Right lobe of liver (tissue), 6 donors: ENCODE results near the gene KEL. TPM values are rescaled to one million over a fixed set of nuclear protein-coding genes. Genes with fewer than 3 reads are reported as not detected.

Experiments
- ATAC-seq, 4 donors: fragments of 200-7000 bp; cut with Tn5 transposase; one replicate each; pipeline ENCODE4 v1.9.1; 2020; ENCODE audit warnings: mild to moderate bottlenecking in 4 of 4, moderate library complexity in 4 of 4
- DNase-seq, 3 donors: peaks; one replicate each; pipeline ENCODE4 v3.0.0-alpha.2; 2020
- H3K27ac ChIP-seq, 3 donors: fragments of 200-600 bp; one replicate each; pipeline ENCODE4 v1.8.0; 2022
- H3K27me3 ChIP-seq, 2 donors: fragments of 200-600 bp; one replicate each; pipeline ENCODE4 v1.8.0; 2022
- H3K36me3 ChIP-seq, 4 donors: fragments of 200-600 bp; sonication (generic) in 1 of 4; one replicate each; pipeline versions ENCODE4 v1.5.1 to v1.8.0; 2017 to 2022; ENCODE audit warnings: control low read depth in 1 of 4
- H3K4me1 ChIP-seq, 4 donors: fragments of 200-600 bp; sonication (generic) in 1 of 4; one replicate each; pipeline versions ENCODE4 v1.5.1 to v1.8.0; 2017 to 2022; ENCODE audit warnings: control low read depth in 1 of 4
- H3K4me3 ChIP-seq, 3 donors: fragments of 200-600 bp; one replicate each; pipeline ENCODE4 v1.8.0; 2022
- H3K9me3 ChIP-seq, 4 donors: fragments of 200-600 bp; sonication (generic) in 1 of 4; one replicate each; pipeline versions ENCODE4 v1.5.1 to v1.8.0; 2017 to 2022; ENCODE audit warnings: control low read depth in 1 of 4
- POLR2A ChIP-seq: fragments of 450-650 bp; IDR thresholded peaks from one replicate; pipeline ENCODE4 v1.6.1; 2017; ENCODE audit warnings: antibody characterized with exemption, mild to moderate bottlenecking
- WGBS: methylation state at CpG from one replicate; pipeline ENCODE4 v1.1.6; 2018; ENCODE audit warnings: low coverage, low lambda C conversion rate; ENCODE audit not compliant: insufficient coverage; ENCODE audit errors: missing lambda C conversion rate; 5-methylcytosine and 5-hydroxymethylcytosine counted together
- intact Hi-C, 2 donors: fragments of 100-400 bp; cut with DNase I; formaldehyde crosslinking; loops; one replicate each; pipeline versions ENCODE4 v1.11.2 to v1.14.1; 2022
- total RNA-seq, 6 experiments: library from RNA; depleted of rRNA in 2 of 6; stranded (reverse); fragments of >200 nt in 2 of 6; fragmentation: NEBNext Ultra II Directional in 3 of 6; extraction: Animal tissue kit (Norgen Biotek cat#: 25700) in 3 of 6; gene quantifications; one replicate each; pipeline versions ENCODE4 v1.1.0 to v1.2.4, GENCODE V29; 2016 to 2023
- TF ChIP-seq, protein P1 (sequence below), 4 donors: fragments of 200-600 bp in 3 of 4; fragments of 450-650 bp in 1 of 4; IDR thresholded peaks; one replicate each; pipeline versions ENCODE4 v1.5.1 to v1.8.0; 2016 to 2022; ENCODE audit warnings: antibody characterized with exemption in 4 of 4, mild to moderate bottlenecking in 2 of 4
- donor health status: DM: no; HTN: yes; CAD: no.
- donor health status: DM: no; HTN: no; CAD: no.
- donor health status: DM: no; HTN: no; CAD: no.
- donor health status: DM: no; HTN: yes; CAD: no.
- donor health status: DM: no; HTN: yes; CAD: no.

Gene KEL
- total RNA-seq, 6 experiments from 2014 or later, result 0.46 to 2.0 (median 1.4) TPM; not detected in 3

- Histone ChIP-seq H3K4me1 (no peaks in the 10 kb centered on the region), H3K27me3 (no peaks in the 10 kb centered on the region), H3K4me3 (no peak overlapping the region), H3K9me3 (no peaks in the 10 kb centered on the region), H3K27ac (no peak overlapping the region), H3K36me3 (no peaks in the 10 kb centered on the region)
- WGBS, result 66% methylated on average over 2 of the region's 2 CpGs
- intact Hi-C loops, result no loop called here
- DNase-seq, result no peak
- ATAC-seq, result no peak
- no peak for TF ChIP-seq POLR2A
- TF ChIP-seq, protein P1, sequence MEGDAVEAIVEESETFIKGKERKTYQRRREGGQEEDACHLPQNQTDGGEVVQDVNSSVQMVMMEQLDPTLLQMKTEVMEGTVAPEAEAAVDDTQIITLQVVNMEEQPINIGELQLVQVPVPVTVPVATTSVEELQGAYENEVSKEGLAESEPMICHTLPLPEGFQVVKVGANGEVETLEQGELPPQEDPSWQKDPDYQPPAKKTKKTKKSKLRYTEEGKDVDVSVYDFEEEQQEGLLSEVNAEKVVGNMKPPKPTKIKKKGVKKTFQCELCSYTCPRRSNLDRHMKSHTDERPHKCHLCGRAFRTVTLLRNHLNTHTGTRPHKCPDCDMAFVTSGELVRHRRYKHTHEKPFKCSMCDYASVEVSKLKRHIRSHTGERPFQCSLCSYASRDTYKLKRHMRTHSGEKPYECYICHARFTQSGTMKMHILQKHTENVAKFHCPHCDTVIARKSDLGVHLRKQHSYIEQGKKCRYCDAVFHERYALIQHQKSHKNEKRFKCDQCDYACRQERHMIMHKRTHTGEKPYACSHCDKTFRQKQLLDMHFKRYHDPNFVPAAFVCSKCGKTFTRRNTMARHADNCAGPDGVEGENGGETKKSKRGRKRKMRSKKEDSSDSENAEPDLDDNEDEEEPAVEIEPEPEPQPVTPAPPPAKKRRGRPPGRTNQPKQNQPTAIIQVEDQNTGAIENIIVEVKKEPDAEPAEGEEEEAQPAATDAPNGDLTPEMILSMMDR (IDR thresholded peaks at IDR 0.05), result no peak
Measured at GRCh38 chr7:142918901-142919300, 43.3 kb downstream of the KEL start.

GRCh38 chr7:142917447-142917846, 44.7 kb downstream of the KEL start:
- DNase-seq (peak in 1 of 3 donors; percentile 18), ATAC-seq (no peak)
- WGBS, result 50% methylated on average over 3 of the region's 3 CpGs
- no peaks in the 10 kb centered on the region for H3K27me3 ChIP-seq
- H3K9me3 ChIP-seq, result no peaks in the 10 kb centered on the region
- no peak for TF ChIP-seq POLR2A
- TF ChIP-seq, protein P1 (IDR thresholded peaks at IDR 0.05), result no peak
- H3K36me3 ChIP-seq, result no peaks in the 10 kb centered on the region
- H3K4me3 ChIP-seq, result no peak overlapping the region
- no peak overlapping the region for H3K27ac ChIP-seq
- intact Hi-C loops, result no loop called here
- no peaks in the 10 kb centered on the region for H3K4me1 ChIP-seq

DNA sequence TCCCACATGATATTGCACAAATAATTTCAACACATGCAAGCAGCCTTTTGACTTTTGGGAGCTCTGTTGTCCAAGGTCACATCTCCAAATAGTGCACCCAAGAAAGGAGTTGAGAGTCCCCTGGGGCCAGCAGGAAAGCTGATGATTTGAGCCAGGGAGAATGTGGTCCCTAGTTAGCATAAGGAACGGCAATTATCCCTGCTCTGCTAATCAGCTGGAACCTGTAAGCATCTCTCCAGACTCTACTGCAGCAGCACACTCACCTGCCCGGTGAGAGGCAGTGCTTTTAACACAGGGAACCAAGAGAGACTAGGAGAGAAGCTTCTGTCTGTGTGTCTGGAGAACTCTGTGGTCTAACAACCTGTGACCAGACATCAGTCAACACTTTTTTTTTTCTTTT, 45.7 kb downstream of the KEL start:
- no peaks in the 10 kb centered on the region for H3K4me1 ChIP-seq
- no peaks in the 10 kb centered on the region for H3K27me3 ChIP-seq
- H3K27ac ChIP-seq, result no peak overlapping the region
- TF ChIP-seq, protein P1 (IDR thresholded peaks at IDR 0.05), result no peak
- no peak for TF ChIP-seq POLR2A
- intact Hi-C loops, result no loop called here
- no peaks in the 10 kb centered on the region for H3K36me3 ChIP-seq
- H3K4me3 ChIP-seq, result no peak overlapping the region
- H3K9me3 ChIP-seq, result no peaks in the 10 kb centered on the region
- ATAC-seq, result no peak
- no CpG with 5 or more reads among the region's 2 CpGs for WGBS
- DNase-seq, result peak in 1 of 3 donors; percentile 2

DNA sequence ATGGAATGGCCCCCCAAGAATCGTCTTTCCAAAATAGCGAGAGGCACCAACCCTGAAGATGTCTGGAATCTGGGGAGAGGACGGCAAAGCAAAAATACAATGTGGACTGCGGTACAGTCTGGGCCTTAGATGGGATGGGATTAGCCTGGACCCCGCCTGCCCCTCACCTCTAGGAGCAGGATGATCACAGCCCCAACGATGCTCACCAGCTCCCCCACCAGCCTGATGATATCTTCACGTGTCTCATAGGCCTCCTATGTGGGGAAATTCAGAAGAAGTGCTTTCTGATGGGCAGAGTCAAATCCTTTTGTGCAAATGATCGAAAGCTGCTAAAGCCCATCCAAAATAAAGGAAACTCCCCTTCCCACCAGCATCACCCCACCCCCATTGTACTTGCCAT, 46.8 kb downstream of the KEL start:
- intact Hi-C loops, result no loop called here
- TF ChIP-seq, protein P1 (IDR thresholded peaks at IDR 0.05), result no peak
- TF ChIP-seq POLR2A, result no peak
- ATAC-seq, result no peak
- Histone ChIP-seq H3K27ac (no peak overlapping the region), H3K4me3 (no peak overlapping the region), H3K36me3 (no peaks in the 10 kb centered on the region), H3K27me3 (no peaks in the 10 kb centered on the region), H3K4me1 (no peaks in the 10 kb centered on the region), H3K9me3 (no peaks in the 10 kb centered on the region)
- DNase-seq, result peak in 1 of 3 donors; percentile 34
- WGBS, result 30% methylated on average over 2 of the region's 8 CpGs

- no peak overlapping the region for H3K27ac ChIP-seq
- ATAC-seq (no peak), DNase-seq (no peak)
- 33% methylated on average over 1 of the region's 1 CpG for WGBS
- TF ChIP-seq POLR2A, result no peak
- TF ChIP-seq, protein P1 (IDR thresholded peaks at IDR 0.05), result no peak
- no peaks in the 10 kb centered on the region for H3K9me3 ChIP-seq
- H3K27me3 ChIP-seq, result no peaks in the 10 kb centered on the region
- intact Hi-C loops, result no loop called here
- H3K36me3 ChIP-seq, result no peaks in the 10 kb centered on the region
- no peaks in the 10 kb centered on the region for H3K4me1 ChIP-seq
- no peak overlapping the region for H3K4me3 ChIP-seq
Measured at GRCh38 chr7:142914121-142914520, 48.0 kb downstream of the KEL start.
